Tibial artery (tissue), 4 donors: Measurements from ENCODE around the gene TTLL11.

Experiments
- DNase-seq, 2 donors: peaks; one replicate each; pipeline ENCODE4 v3.0.0-alpha.2; 2019
- H3K27ac ChIP-seq, 2 donors: fragments of 200-600 bp; sonication (generic) in 1 of 2; 1 replicate in 1 of 2; 2 replicates in 1 of 2; pipeline ENCODE4 v1.5.1; 2018 to 2019; ENCODE audit warnings: mild to moderate bottlenecking in 1 of 2
- H3K27me3 ChIP-seq, 2 donors: fragments of 200-600 bp; sonication (generic) in 1 of 2; one replicate each; pipeline versions ENCODE4 v1.5.1 to v1.6.0; 2016 to 2019
- H3K36me3 ChIP-seq, 3 donors: fragments of 200-600 bp; sonication (generic) in 2 of 3; one replicate each; pipeline ENCODE4 v1.5.1; 2016 to 2019; ENCODE audit warnings: mild to moderate bottlenecking in 2 of 3
- H3K4me1 ChIP-seq, 4 donors: fragments of 200-600 bp; sonication (generic) in 2 of 4; 1 replicate in 3 of 4; 2 replicates in 1 of 4; pipeline ENCODE4 v1.5.1; 2016 to 2019
- H3K4me3 ChIP-seq, 2 donors: fragments of 200-600 bp; sonication (generic) in 1 of 2; 1 replicate in 1 of 2; 2 replicates in 1 of 2; pipeline ENCODE4 v1.5.1; 2018 to 2019; ENCODE audit warnings: mild to moderate bottlenecking in 2 of 2
- H3K9me3 ChIP-seq, 3 donors: fragments of 200-600 bp; sonication (generic) in 1 of 3; one replicate each; pipeline ENCODE4 v1.5.1; 2016 to 2019
- intact Hi-C: fragments of 100-400 bp; cut with DNase I; formaldehyde crosslinking; loops from one replicate; pipeline ENCODE4 v1.15.0; 2023; ENCODE audit warnings: low total_unique reads
- TF ChIP-seq, protein P1 (sequence below), 2 experiments: fragments of 200-600 bp in 1 of 2; fragments of 450-650 bp in 1 of 2; IDR thresholded peaks; one replicate each; pipeline ENCODE4 v1.5.1; 2017 to 2019; ENCODE audit warnings: antibody characterized with exemption in 2 of 2, mild to moderate bottlenecking in 1 of 2, moderate library complexity in 1 of 2

Gene TTLL11

DNA sequence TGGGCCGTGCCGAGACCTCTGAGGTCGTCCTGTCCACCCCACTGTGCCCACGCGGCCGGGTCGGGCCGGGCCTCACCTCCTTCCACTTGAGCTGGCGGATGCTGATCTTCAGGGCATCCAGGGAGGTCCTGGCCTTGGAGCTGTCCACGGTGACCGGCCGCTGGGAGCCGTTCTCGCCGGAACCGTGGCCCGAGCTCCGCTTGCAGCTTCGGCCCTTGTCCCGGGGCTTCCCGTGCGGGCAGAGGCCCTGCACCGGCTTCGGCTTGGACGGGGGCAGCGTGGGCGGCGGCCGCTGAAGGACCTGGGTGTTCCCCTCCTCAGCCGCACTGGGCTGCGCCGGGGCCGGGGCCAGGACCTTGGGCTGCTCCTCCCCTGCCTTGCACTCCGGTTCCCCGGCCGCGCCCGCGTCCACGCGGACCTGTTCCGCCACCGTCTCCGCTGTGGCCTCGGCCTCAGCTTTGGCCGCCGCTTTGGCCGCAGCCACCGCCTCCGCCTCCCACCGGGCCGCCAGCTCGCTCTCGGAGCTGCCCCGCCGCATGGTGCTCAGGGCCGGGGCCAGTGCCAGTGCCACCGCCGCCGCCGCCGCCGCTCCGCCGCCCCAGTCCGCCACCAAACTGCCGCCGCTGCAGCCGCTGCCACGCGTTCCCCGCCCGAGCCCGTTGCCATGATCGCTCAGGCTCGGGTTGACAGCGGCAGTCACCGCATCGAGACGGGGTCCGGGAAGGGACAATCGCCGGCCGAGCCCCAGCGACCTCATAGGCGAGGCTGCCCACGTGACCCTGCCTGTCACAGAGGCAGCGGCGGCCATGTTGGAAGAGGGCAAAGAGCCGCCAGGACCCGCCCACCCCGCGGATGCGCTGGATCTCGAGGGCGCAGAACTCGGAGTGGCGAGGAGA lies at the start of gene TTLL11:
Gene TTLL11 (minus strand): TSS at position 698 of the 896 bp plus-strand sequence. CDS start 160 bp downstream, at position 538.
- peak; percentile 98 for DNase-seq
- intact Hi-C loops, result no loop called here

GRCh38 chr9:122141671-122142070 lies 48.6 kb upstream of the TTLL11 start:
- Histone ChIP-seq H3K4me3 (no peak overlapping the region), H3K36me3 (peaks cover 37 to 45% (median 40%) of the 10 kb centered on the region in 3 donors), H3K4me1 (no peaks in the 10 kb centered on the region), H3K27me3 (no peaks in the 10 kb centered on the region), H3K27ac (no peak overlapping the region), H3K9me3 (no peaks in the 10 kb centered on the region)
- intact Hi-C loops, result no loop called here
- no peak for DNase-seq
- TF ChIP-seq, protein P1, sequence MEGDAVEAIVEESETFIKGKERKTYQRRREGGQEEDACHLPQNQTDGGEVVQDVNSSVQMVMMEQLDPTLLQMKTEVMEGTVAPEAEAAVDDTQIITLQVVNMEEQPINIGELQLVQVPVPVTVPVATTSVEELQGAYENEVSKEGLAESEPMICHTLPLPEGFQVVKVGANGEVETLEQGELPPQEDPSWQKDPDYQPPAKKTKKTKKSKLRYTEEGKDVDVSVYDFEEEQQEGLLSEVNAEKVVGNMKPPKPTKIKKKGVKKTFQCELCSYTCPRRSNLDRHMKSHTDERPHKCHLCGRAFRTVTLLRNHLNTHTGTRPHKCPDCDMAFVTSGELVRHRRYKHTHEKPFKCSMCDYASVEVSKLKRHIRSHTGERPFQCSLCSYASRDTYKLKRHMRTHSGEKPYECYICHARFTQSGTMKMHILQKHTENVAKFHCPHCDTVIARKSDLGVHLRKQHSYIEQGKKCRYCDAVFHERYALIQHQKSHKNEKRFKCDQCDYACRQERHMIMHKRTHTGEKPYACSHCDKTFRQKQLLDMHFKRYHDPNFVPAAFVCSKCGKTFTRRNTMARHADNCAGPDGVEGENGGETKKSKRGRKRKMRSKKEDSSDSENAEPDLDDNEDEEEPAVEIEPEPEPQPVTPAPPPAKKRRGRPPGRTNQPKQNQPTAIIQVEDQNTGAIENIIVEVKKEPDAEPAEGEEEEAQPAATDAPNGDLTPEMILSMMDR (IDR thresholded peaks at IDR 0.05), result no peak

More for the DNA sequence above, at the start of gene TTLL11:
- Histone ChIP-seq H3K9me3 (no peaks in the 10 kb centered on the region), H3K36me3 (no peaks in the 10 kb centered on the region), H3K4me1 (peaks cover 0 to 63% (median 40%) of the 10 kb centered on the region in 4 donors), H3K27ac (peak within 1 kb of the TSS; percentile 72 to 79), H3K4me3 (peak within 1 kb of the TSS; percentile 65 to 80), H3K27me3 (no peaks in the 10 kb centered on the region)
- TF ChIP-seq, protein P1 (IDR thresholded peaks at IDR 0.05), result no peak

- Histone ChIP-seq H3K9me3 (no peaks in the 10 kb centered on the region), H3K4me1 (no peaks in the 10 kb centered on the region), H3K36me3 (peaks cover 28 to 35% (median 30%) of the 10 kb centered on the region in 3 donors), H3K27me3 (no peaks in the 10 kb centered on the region), H3K4me3 (no peak overlapping the region), H3K27ac (no peak overlapping the region)
- intact Hi-C loops, result no loop called here
- TF ChIP-seq, protein P1 (IDR thresholded peaks at IDR 0.05), result no peak
- no peak for DNase-seq
Measured at GRCh38 chr9:122140368-122141193, 47.5 kb upstream of the TTLL11 start.

DNA sequence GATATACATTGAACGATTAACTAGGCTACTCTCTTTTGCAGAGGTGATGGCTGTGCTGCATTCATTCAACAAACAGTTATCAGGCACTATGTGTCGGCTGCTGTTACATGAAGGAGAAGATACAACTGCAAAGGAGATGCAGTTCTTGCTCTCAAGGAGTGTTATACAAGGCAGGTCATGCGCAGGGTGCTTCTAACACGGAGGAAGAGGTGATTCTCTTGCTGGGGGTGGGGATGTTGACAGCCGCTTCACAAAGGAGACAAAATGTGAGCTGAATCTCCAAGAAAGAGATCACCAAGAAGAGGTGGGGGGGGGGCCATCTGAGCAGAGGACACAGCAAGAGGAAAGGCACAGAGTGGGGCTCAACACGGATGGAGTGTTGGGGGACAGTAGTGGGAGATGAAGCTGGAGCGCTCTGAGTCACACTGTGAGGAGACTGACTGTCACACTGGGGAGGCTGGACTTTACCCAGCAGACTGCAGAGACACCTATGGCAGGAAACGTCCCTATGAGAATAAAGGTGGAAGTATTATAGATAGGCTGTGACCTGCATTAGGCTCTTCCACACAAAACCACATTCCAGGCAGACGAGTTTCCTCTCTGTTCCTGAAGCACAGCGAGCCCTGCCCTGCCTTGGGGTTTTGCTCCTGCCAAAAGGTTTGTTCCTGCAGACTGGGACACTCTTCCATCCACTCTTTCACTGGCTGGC lies 45.6 kb upstream of the TTLL11 start:
- H3K36me3 ChIP-seq, result peaks cover 12 to 16% (median 13%) of the 10 kb centered on the region in 3 donors
- intact Hi-C loops, result no loop called here
- DNase-seq, result no peak
- no peaks in the 10 kb centered on the region for H3K4me1 ChIP-seq
- TF ChIP-seq, protein P1 (IDR thresholded peaks at IDR 0.05), result no peak
- no peaks in the 10 kb centered on the region for H3K9me3 ChIP-seq
- peaks cover 0 to 4% of the 10 kb centered on the region in 2 donors for H3K27me3 ChIP-seq
- H3K4me3 ChIP-seq, result no peak overlapping the region
- H3K27ac ChIP-seq, result no peak overlapping the region

- intact Hi-C loops, result no loop called here
- DNase-seq, result no peak
- Histone ChIP-seq H3K27me3 (peaks cover 0 to 4% of the 10 kb centered on the region in 2 donors), H3K4me3 (no peak overlapping the region), H3K4me1 (peaks cover 0 to 5% (median 0%) of the 10 kb centered on the region in 4 donors), H3K36me3 (no peaks in the 10 kb centered on the region), H3K27ac (no peak overlapping the region), H3K9me3 (no peaks in the 10 kb centered on the region)
- TF ChIP-seq, protein P1 (IDR thresholded peaks at IDR 0.05), result no peak
Measured at GRCh38 chr9:122135529-122135859, 42.4 kb upstream of the TTLL11 start.
